ENCODE data around the gene PGAM2. TPM values are rescaled to one million over a fixed set of nuclear protein-coding genes. Genes with fewer than 3 reads are reported as not detected.
A peak's percentile ranks its signal among the peaks of the same experiment; 100 is the strongest.
"Not testable (repeated sequence)": the region's sequence is repeated elsewhere in the genome, so short reads cannot be mapped to it uniquely, and the experiment has no call there.

Gene PGAM2
- total RNA-seq, 3 donors from 2014 or later: 0.24 TPM; not detected in 2

DNA sequence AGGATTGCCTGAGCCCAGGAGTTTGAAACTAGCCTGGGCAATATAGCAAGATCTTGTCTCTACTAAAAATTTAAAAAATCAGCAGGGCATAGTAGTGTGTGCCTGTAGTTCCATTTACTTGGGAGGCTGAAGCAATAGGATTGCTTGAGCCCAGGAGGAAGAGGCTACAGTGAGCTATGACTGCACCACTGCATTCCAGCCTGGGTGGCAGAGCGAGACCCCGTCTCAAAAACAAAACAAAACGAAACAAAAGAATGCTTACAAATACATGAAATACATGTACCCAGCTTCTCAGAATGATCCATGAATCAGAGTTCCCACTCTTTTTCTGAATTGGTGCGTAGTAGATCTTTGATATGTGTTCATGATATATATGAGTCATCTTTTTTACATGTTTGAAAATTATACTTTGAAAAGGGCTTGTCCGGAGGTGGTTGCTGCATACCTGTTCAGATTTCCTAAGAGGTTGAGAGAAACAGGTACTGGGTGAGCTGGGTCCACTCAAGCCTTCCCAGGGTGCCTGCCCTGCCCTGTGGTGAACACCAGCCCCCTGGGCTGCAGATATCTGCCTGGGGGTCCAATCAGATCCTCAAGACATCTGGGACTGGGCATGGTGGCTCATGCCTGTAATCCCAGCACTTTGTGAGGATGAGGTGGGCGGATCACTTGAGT is 42.4 kb downstream of the PGAM2 start:
- H3K36me3 Mint-ChIP-seq (ENCODE audit: insufficient read depth); H3K27me3 Mint-ChIP-seq (ENCODE audit: low read depth); DNase-seq; H3K9me3 Mint-ChIP-seq: not testable (repeated sequence)
- ATAC-seq: peak; percentile 35 to 39
- peak overlapping the region; percentile 53 for H3K4me3 Mint-ChIP-seq
- peaks cover 16% of the 10 kb centered on the region for H3K4me1 Mint-ChIP-seq (ENCODE audit: low read depth)

DNA sequence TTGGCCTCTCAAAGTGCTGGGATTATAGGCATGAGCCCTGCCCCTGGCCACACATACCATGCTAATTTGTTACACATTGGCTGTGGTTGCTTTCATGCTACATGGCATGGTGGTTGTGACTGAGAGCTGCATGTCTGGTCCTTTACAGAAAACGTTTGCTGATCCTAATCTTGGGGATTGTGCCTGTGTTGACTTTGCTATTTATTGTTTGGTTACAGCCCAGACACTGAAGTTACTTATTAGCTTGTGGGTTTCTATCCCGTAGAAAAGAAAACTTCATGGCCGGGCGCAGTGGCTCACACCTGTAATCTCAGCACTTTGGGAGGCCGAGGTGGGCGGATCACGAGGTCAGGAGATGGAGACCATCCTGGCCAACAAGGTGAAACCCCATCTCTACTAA is 43.3 kb downstream of the PGAM2 start:
- H3K36me3 Mint-ChIP-seq (ENCODE audit: insufficient read depth); H3K9me3 Mint-ChIP-seq; H3K27me3 Mint-ChIP-seq (ENCODE audit: low read depth); DNase-seq; ATAC-seq; H3K4me3 Mint-ChIP-seq: not testable (repeated sequence)
- peaks cover 18% of the 10 kb centered on the region for H3K4me1 Mint-ChIP-seq (ENCODE audit: low read depth)

DNA sequence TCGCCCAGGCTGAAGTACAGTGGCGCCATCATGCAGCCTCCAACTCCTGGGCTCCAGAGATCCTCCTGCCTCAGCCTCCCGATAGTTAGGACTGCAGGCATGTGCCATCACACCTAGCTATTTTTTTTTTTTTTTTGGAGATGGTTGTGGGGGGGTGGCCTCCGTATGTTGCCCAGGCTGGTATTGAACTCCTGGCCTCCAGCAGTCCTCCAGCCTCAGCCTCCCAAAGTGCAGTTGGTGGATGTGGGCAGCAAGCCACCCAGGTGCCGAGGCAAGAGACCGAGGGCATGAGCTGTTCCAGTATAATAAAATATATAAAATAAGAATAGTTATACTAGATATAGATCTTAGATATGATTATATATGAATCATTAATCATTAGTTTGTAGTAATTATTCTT is 45.5 kb downstream of the PGAM2 start:
- H3K4me3 Mint-ChIP-seq; H3K27me3 Mint-ChIP-seq (ENCODE audit: low read depth); ATAC-seq; DNase-seq; H3K9me3 Mint-ChIP-seq; H3K36me3 Mint-ChIP-seq (ENCODE audit: insufficient read depth): not testable (repeated sequence)
- H3K4me1 Mint-ChIP-seq (ENCODE audit: low read depth): peaks cover 18% of the 10 kb centered on the region

DNA sequence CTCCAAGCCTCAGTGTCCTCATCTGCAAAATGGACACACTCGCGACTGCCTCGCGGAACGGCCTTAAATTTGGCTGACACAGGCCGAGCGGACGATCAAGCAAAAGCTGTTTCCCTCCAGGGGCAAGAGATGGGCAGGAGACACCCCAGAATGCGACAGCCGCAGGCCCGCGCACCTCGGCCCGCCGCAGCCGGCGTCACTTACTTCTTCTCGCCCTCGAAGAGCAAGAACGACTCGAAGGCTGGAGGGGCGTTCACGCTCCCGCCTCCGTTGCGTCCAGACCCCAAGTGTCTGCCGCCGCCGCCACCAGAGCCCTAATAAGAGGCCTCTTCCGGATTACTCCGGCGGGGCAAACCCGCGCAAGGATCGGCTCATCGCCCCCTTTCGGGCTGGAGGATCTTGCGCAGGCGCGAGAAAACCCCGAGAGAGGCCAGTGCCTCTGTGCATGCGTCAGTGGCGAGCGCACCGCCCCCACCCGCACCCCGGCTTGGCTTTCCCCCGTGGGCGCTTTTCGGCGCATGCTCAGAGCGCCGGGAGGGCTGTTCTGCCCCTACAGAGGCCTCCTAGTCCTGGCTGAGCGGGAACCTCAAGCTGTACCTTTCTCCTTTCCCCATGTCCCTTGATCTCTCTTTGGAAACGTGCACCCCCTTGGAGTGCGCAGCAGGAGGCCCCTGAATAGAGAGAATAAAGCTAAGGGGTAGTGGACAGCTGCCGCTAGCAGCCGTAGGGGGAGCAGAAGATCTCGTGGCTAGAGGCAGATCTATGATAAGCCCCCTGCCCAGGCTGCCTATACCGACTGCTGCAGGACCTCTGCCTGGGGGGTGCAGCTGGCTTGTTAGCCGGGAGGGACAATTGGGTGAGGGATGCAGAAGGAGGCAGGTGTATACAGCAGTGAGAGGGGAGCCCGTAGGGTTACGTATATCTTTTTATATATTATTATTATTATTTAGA is 46.2 kb downstream of the PGAM2 start:
- H3K27me3 Mint-ChIP-seq (ENCODE audit: low read depth); H3K36me3 Mint-ChIP-seq (ENCODE audit: insufficient read depth); H3K9me3 Mint-ChIP-seq: not testable (repeated sequence)
- peak overlapping the region; percentile 90 for H3K4me3 Mint-ChIP-seq
- ATAC-seq (peak; percentile 92 to 94), DNase-seq (peak; percentile 99)
- peaks cover 18% of the 10 kb centered on the region for H3K4me1 Mint-ChIP-seq (ENCODE audit: low read depth)

DNA sequence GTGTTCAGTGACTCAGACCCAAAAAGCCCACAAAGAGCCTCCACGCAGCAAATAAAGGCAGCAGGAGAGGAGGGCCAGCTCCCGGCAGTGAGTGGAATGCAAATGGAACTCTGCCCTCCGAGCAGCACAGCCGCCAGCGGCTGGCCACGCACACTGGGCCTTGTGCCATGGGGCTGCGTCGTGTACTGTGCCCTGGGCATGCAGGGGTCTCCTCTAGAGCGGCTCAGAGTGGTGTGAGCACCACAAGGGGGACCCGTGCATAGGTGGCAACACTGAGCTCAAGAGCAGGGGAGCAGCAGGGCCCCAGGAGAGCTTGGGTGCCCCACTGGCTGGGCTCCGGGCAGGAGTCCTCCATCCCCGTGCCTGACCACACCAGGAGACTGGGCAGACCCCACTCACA is 50.3 kb downstream of the PGAM2 start:
- H3K4me1 Mint-ChIP-seq (ENCODE audit: low read depth); H3K27me3 Mint-ChIP-seq (ENCODE audit: low read depth); DNase-seq; H3K9me3 Mint-ChIP-seq; H3K4me3 Mint-ChIP-seq; ATAC-seq; H3K36me3 Mint-ChIP-seq (ENCODE audit: insufficient read depth): not testable (repeated sequence)

Other genes with a start within 250 kb of the PGAM2 start
- gene MRPS24, start 196.1 kb downstream of the PGAM2 start, total RNA-seq: 100 to 1,000 TPM; 158 to 193 (median 184) TPM
- gene URGCP, start 159.0 kb downstream of the PGAM2 start, total RNA-seq: 10 to 100 TPM; 31.7 to 32.6 (median 32.5) TPM
- 10 to 100 TPM; 20.9 to 25.8 (median 22.7) TPM for gene UBE2D4, start 139.1 kb downstream of the PGAM2 start, total RNA-seq
- gene SPDYE1, start 67.7 kb downstream of the PGAM2 start, total RNA-seq: not detected
- gene DBNL, start 20.9 kb downstream of the PGAM2 start, total RNA-seq: 100 to 1,000 TPM; 147 to 167 (median 165) TPM
- gene POLM, start 17.0 kb upstream of the PGAM2 start, total RNA-seq: 10 to 100 TPM; 33.0 to 45.1 (median 37.7) TPM
- gene AEBP1, start 38.8 kb upstream of the PGAM2 start, total RNA-seq: 10 to 100 TPM; 26.7 to 36.3 (median 35.7) TPM
- gene POLD2, start 58.0 kb upstream of the PGAM2 start, total RNA-seq: 100 to 1,000 TPM; 336 to 373 (median 346) TPM
- gene MYL7, start 75.8 kb upstream of the PGAM2 start, total RNA-seq: under 1 TPM in 1 of 3 donors, not detected in 2; 0.55 TPM
- gene GCK, start 123.9 kb upstream of the PGAM2 start, total RNA-seq: 1 to 10 TPM; 1.3 to 4.3 (median 2.7) TPM
- 100 to 1,000 TPM; 114 to 121 (median 115) TPM for gene YKT6, start 135.4 kb upstream of the PGAM2 start, total RNA-seq

Data from activated T-cell treated with anti-CD3 and anti-CD28 coated beads, Interleukin-2, amount 50 U/mL, for 4 hours (primary cell).